Karpas-422 (cell line): Measurements from ENCODE around the gene LRRN2. TPM values are rescaled to one million over a fixed set of nuclear protein-coding genes. Genes with fewer than 3 reads are reported as not detected.
"Not testable (repeated sequence)": the region's sequence is repeated elsewhere in the genome, so short reads cannot be mapped to it uniquely, and the experiment has no call there.

Source experiments
- DNase-seq: peaks from one replicate; pipeline ENCODE4 v3.0.0-alpha.2; 2015
- H2AFZ ChIP-seq: fragments of 200-600 bp; sonication (generic); 2 replicates; pipeline ENCODE4 v1.6.1; 2014; ENCODE audit warnings: antibody characterized with exemption, low read length, mixed read lengths
- H3K27ac ChIP-seq: fragments of 200-600 bp; sonication (generic); 2 replicates; pipeline ENCODE4 v1.5.1; 2014; ENCODE audit warnings: mild to moderate bottlenecking, low read length, moderate library complexity
- H3K27me3 ChIP-seq: fragments of 200-600 bp; sonication (generic); 2 replicates; pipeline ENCODE4 v1.6.1; 2014; ENCODE audit warnings: low read length, mixed read lengths
- H3K36me3 ChIP-seq: fragments of 200-600 bp; sonication (generic); 2 replicates; pipeline ENCODE4 v1.6.1; 2014; ENCODE audit warnings: low read length, mixed read lengths; ENCODE audit not compliant: insufficient read depth
- H3K4me1 ChIP-seq: fragments of 200-600 bp; sonication (generic); 2 replicates; pipeline ENCODE4 v1.6.1; 2014; ENCODE audit warnings: mild to moderate bottlenecking, low read length, mixed read lengths
- H3K4me2 ChIP-seq: fragments of 200-600 bp; sonication (generic); 2 replicates; pipeline ENCODE4 v1.6.1; 2014; ENCODE audit warnings: low read length, low read depth, mild to moderate bottlenecking; ENCODE audit not compliant: poor library complexity, severe bottlenecking
- H3K4me3 ChIP-seq: fragments of 200-600 bp; sonication (generic); 2 replicates; pipeline ENCODE4 v1.5.1; 2014; ENCODE audit warnings: mild to moderate bottlenecking, antibody characterized with exemption, low read length, mixed read lengths
- H3K79me2 ChIP-seq: fragments of 200-600 bp; sonication (generic); 2 replicates; pipeline ENCODE4 v1.6.1; 2014; ENCODE audit warnings: mild to moderate bottlenecking, low read length, mixed read lengths
- H3K9ac ChIP-seq: fragments of 200-600 bp; sonication (generic); 2 replicates; pipeline ENCODE4 v1.6.0; 2014; ENCODE audit warnings: low read length
- H3K9me2 ChIP-seq: fragments of 200-600 bp; sonication (generic), shearing (Covaris generic); replicated peaks from 2 replicates; pipeline ENCODE4 v1.6.0; 2014; ENCODE audit warnings: mild to moderate bottlenecking, low read length, moderate library complexity; ENCODE audit not compliant: insufficient read depth
- H3K9me3 ChIP-seq: fragments of 300-700, 200-600 bp; sonication (generic); 2 replicates; pipeline ENCODE4 v1.6.1; 2014; ENCODE audit warnings: low read length, mixed read lengths
- H4K20me1 ChIP-seq: fragments of 200-600 bp; sonication (generic); 2 replicates; pipeline ENCODE4 v1.6.1; 2014; ENCODE audit warnings: mild to moderate bottlenecking, antibody characterized with exemption, low read length, low read depth; ENCODE audit not compliant: insufficient read depth
- small RNA-seq: library from RNA; depleted of rRNA; stranded (forward); fragments of <200 nt; gene quantifications from one replicate; pipeline ENCODE3, GENCODE V24; 2014
- total RNA-seq: library from RNA; depleted of rRNA; stranded (reverse); fragments of >200 nt; shearing (Covaris generic); gene quantifications from 2 replicates; pipeline ENCODE4 v1.2.3, GENCODE V29; 2014; ENCODE audit warnings: low replicate concordance; rRNA removed

LRRN2 gene
- total RNA-seq, 1 experiment from 2014 or later, result not detected

DNA sequence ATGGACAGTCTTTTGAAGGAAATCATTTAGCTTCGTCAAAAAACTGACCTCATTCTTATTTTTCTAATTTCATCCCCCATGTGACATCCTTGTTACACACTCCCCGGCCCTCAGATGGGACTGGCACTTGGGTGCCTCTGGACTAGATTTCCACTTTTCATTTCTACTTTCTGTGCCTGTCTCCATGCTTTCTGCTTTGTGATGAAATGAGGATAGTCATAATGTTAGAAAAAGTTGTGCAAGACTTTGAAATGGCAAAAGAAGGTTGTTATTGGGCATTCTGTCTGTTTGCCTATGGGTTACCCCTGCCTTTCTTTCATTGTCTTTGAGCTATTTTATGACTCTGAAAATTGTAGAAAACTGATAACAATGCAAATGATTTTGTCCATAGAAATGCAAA is 114.4 kb downstream of the LRRN2 start:
- Histone ChIP-seq H3K9ac (no peak overlapping the region), H3K27me3 (no peaks in the 10 kb centered on the region), H3K4me2 (no peak overlapping the region), H2AFZ (no peak overlapping the region), H3K9me2 (no peaks in the 10 kb centered on the region), H3K4me1 (no peaks in the 10 kb centered on the region), H3K9me3 (no peaks in the 10 kb centered on the region), H4K20me1 (no peaks in the 10 kb centered on the region), H3K79me2 (no peaks in the 10 kb centered on the region), H3K4me3 (no peak overlapping the region), H3K27ac (no peak overlapping the region), H3K36me3 (0 out of 2 replicates have a peak, but pooled peaks cover 5% of the 10 kb centered on the region)
- no peak for DNase-seq

DNA sequence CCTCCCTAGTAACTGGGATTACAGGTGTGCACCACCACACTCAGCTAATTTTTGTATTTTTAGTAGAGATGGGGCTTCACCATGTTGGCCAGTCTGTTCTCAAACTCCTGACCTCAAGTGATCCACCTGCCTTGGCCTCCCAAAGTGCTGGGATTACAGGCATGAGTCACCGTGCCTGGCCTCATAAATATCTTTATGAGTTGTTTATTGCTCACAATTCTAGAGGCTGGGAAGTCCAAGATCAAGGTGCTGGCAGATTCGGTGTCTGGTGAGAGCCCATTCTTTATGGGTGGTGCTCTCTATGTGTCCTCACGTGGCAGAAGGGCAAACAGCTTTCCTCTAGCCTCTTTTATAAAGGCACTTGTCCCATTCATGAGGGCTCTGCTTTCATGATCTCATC is 115.5 kb downstream of the LRRN2 start:
- H3K27me3 ChIP-seq, H3K79me2 ChIP-seq, H3K27ac ChIP-seq, DNase-seq, H3K9ac ChIP-seq, H4K20me1 ChIP-seq, H3K36me3 ChIP-seq, H3K4me3 ChIP-seq, H2AFZ ChIP-seq, H3K9me2 ChIP-seq, H3K4me1 ChIP-seq, H3K4me2 ChIP-seq, H3K9me3 ChIP-seq: not testable (repeated sequence)

DNA sequence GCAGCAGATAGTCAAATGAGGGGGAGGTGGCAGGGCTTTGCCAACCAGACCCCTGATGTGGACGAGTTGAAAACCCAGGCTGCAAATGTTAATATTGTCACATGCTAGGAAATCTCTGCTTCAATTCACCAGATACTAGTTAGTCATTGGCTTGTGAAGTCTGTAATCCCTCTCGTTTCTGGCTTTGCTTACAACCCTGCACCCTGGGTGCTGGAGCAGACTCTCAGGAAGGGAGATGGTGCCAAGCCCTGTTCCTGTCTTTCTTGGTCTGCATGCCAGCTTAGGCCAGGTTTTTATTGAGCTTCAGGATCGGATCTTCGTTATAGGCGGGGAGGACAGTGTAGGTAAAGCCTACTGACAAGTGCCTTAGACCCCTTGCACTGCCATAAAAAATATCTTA is 116.1 kb downstream of the LRRN2 start:
- Histone ChIP-seq H3K9me3 (no peaks in the 10 kb centered on the region), H3K9me2 (no peaks in the 10 kb centered on the region), H3K9ac (no peak overlapping the region), H3K27me3 (no peaks in the 10 kb centered on the region), H3K4me2 (no peak overlapping the region), H3K79me2 (no peaks in the 10 kb centered on the region), H3K27ac (no peak overlapping the region), H3K4me1 (peaks cover 12% of the 10 kb centered on the region), H4K20me1 (no peaks in the 10 kb centered on the region; the same call in 1 of the 2 replicates), H3K36me3 (0 out of 2 replicates have a peak, but pooled peaks cover 5% of the 10 kb centered on the region), H2AFZ (no peak overlapping the region), H3K4me3 (no peak overlapping the region)
- no peak for DNase-seq

DNA sequence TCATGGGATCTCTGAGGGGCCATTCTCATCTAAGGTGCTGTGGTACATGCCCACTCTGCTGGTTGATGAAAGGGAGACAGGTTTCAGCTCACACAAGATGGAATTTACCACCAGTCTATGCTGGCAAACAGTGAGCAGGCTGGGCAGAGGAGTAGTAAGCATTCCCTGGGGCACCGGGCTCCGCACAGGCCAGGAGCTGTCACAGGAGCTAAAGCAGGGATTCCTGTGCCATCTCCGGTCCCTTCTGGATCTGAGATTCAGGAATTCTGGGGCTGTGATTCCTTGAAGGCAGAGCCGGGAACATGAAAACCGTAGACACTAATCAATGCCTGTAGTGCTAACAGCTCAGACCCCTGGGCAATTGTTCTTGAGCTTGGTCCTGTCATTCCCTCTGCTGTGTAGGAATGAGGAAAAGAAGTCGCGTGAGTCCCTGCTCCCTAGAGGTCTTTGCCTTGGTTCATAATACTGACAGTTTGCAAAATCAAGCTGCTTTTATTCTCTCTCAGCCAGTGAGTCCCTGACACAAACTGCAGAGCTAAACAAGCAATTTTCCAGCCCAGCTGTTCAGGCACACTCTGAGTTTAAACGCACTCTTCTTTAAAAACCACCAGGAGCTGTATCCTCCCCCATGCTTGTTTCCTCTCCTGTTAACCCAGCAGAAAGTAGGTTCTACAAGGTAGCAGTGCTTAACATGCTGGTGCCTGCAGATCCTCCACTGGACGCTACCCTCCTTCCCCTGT is 116.8 kb downstream of the LRRN2 start:
- Histone ChIP-seq H3K4me2 (no peak overlapping the region), H3K4me3 (no peak overlapping the region), H3K27ac (no peak overlapping the region), H3K9me2 (no peaks in the 10 kb centered on the region), H3K9me3 (no peaks in the 10 kb centered on the region), H3K9ac (no peak overlapping the region), H3K4me1 (peaks cover 18% of the 10 kb centered on the region), H3K27me3 (no peaks in the 10 kb centered on the region), H3K79me2 (no peaks in the 10 kb centered on the region), H4K20me1 (no peaks in the 10 kb centered on the region; the same call in 1 of the 2 replicates), H2AFZ (no peak overlapping the region), H3K36me3 (0 out of 2 replicates have a peak, but pooled peaks cover 5% of the 10 kb centered on the region)
- DNase-seq, result no peak

Small RNA genes lying within 50 kb of the gene (small RNA-seq; reads per million reads assigned to genes)
- not detected for gene RF00601
- not detected for gene RNA5SP75

Other genes with a start within 250 kb of the LRRN2 start
- gene PIK3C2B, start 190.9 kb downstream of the LRRN2 start, total RNA-seq, result 4.2 and 4.5 TPM in 2 replicates
- 73.7 and 96.9 TPM in 2 replicates for gene MDM4, start 169.3 kb downstream of the LRRN2 start, total RNA-seq
- gene NFASC, start 185.1 kb upstream of the LRRN2 start, total RNA-seq, result 0.75 and 2.2 TPM in 2 replicates